HG02840 (cell line): Measurements from ENCODE around the gene MRTFA.

ENCODE experiments used
- ATAC-seq: cut with Tn5 transposase; IDR thresholded peaks from one replicate; pipeline ENCODE4 v1.9.1; 2021; ENCODE audit warnings: mild to moderate bottlenecking, moderate library complexity, moderate number of reproducible peaks; ENCODE audit not compliant: unreplicated experiment, low FRiP score

The MRTFA gene

GRCh38 chr22:40406063-40406890, 230.2 kb downstream of the MRTFA start:
- ATAC-seq, result no peak

GRCh38 chr22:40405178-40406062, 231.1 kb downstream of the MRTFA start:
- no peak for ATAC-seq

- no peak for ATAC-seq
These were observed 232.0 kb downstream of the MRTFA start for GRCh38 chr22:40404251-40405177.

- no peak for ATAC-seq
These were observed 232.9 kb downstream of the MRTFA start for GRCh38 chr22:40403651-40404050.

GRCh38 chr22:40403141-40403540, 233.4 kb downstream of the MRTFA start:
- ATAC-seq, result no peak

GRCh38 chr22:40401981-40402406, 234.5 kb downstream of the MRTFA start:
- no peak for ATAC-seq

- ATAC-seq, result no peak
These were observed 235.0 kb downstream of the MRTFA start for GRCh38 chr22:40401532-40401931.

- ATAC-seq, result no peak
These were observed 236.4 kb downstream of the MRTFA start for GRCh38 chr22:40400159-40400558.

GRCh38 chr22:40399621-40400020, 236.9 kb downstream of the MRTFA start:
- ATAC-seq, result no peak

GRCh38 chr22:40397396-40397795, 239.1 kb downstream of the MRTFA start:
- no peak for ATAC-seq

GRCh38 chr22:40396882-40397281, 239.6 kb downstream of the MRTFA start:
- no peak for ATAC-seq

GRCh38 chr22:40395607-40396006, 240.9 kb downstream of the MRTFA start:
- no peak for ATAC-seq

GRCh38 chr22:40394607-40395006, 241.9 kb downstream of the MRTFA start:
- ATAC-seq, result no peak

- ATAC-seq, result no peak
These were observed 243.9 kb downstream of the MRTFA start for GRCh38 chr22:40392618-40393017.

- no peak for ATAC-seq
These were observed 245.1 kb downstream of the MRTFA start for GRCh38 chr22:40391417-40391816.

GRCh38 chr22:40388231-40388630, 248.3 kb downstream of the MRTFA start:
- no peak for ATAC-seq

- no peak for ATAC-seq
These were observed 248.8 kb downstream of the MRTFA start for GRCh38 chr22:40387746-40388145.

- no peak for ATAC-seq
These were observed 251.3 kb downstream of the MRTFA start for GRCh38 chr22:40385036-40385782.

GRCh38 chr22:40383905-40384304, 252.6 kb downstream of the MRTFA start:
- ATAC-seq, result no peak

GRCh38 chr22:40381461-40381860, 255.1 kb downstream of the MRTFA start:
- no peak for ATAC-seq
